NT2/D1 (cell line): ENCODE results near the gene CHST9.

Experiments
- DNase-seq: peaks from one replicate; pipeline ENCODE4 v3.0.0-alpha.2; 2011; ENCODE audit warnings: low read depth, low spot score
- H3K27me3 ChIP-seq: 2 replicates; pipeline ENCODE4 v1.6.0; 2011; ENCODE audit warnings: mild to moderate bottlenecking; ENCODE audit not compliant: insufficient read length, insufficient read depth
- H3K36me3 ChIP-seq: 2 replicates; pipeline ENCODE4 v1.6.1; 2011; ENCODE audit warnings: mild to moderate bottlenecking, low read length, mixed read lengths; ENCODE audit not compliant: insufficient read depth, insufficient read length
- H3K4me1 ChIP-seq: 2 replicates; pipeline ENCODE4 v1.5.1; 2011; ENCODE audit not compliant: insufficient read depth, insufficient read length
- H3K4me3 ChIP-seq: 2 replicates; pipeline ENCODE4 v1.5.1; 2011; ENCODE audit warnings: low read depth; ENCODE audit not compliant: insufficient read length
- H3K9ac ChIP-seq: 2 replicates; pipeline ENCODE4 v1.6.0; 2011; ENCODE audit warnings: low read depth; ENCODE audit not compliant: insufficient read length
- H3K9me3 ChIP-seq: 2 replicates; pipeline ENCODE4 v1.5.1; 2011; ENCODE audit warnings: mild to moderate bottlenecking, low read length; ENCODE audit not compliant: insufficient read depth
- SUZ12 ChIP-seq: IDR thresholded peaks from 2 replicates; pipeline ENCODE4 v1.6.1; 2011; ENCODE audit not compliant: insufficient read length, insufficient read depth; ENCODE audit errors: extremely low read depth
- YY1 ChIP-seq: IDR thresholded peaks from 2 replicates; pipeline ENCODE4 v1.6.1; 2011; ENCODE audit not compliant: insufficient read length, insufficient read depth
- ZNF274 ChIP-seq: IDR thresholded peaks from 2 replicates; pipeline ENCODE4 v1.6.1; 2011; ENCODE audit warnings: mild to moderate bottlenecking, low read depth, low read length

CHST9 gene

GRCh38 chr18:27057519-27058234 lies 127.4 kb downstream of the CHST9 start:
- no peaks in the 10 kb centered on the region for H3K27me3 ChIP-seq
- H3K9ac ChIP-seq, result no peak overlapping the region
- no peaks in the 10 kb centered on the region for H3K4me1 ChIP-seq
- no peak for TF ChIP-seq YY1
- TF ChIP-seq SUZ12, result no peak
- no peak for TF ChIP-seq ZNF274
- DNase-seq, result no peak
- H3K4me3 ChIP-seq, result no peak overlapping the region
- H3K9me3 ChIP-seq, result no peaks in the 10 kb centered on the region
- H3K36me3 ChIP-seq, result no peaks in the 10 kb centered on the region

- Histone ChIP-seq H3K36me3 (no peaks in the 10 kb centered on the region), H3K4me1 (no peaks in the 10 kb centered on the region), H3K9ac (no peak overlapping the region), H3K9me3 (no peaks in the 10 kb centered on the region), H3K27me3 (no peaks in the 10 kb centered on the region), H3K4me3 (no peak overlapping the region)
- TF ChIP-seq SUZ12 (no peak), ZNF274 (no peak), YY1 (no peak)
- no peak for DNase-seq
Observed at GRCh38 chr18:27054926-27055325, 130.2 kb downstream of the CHST9 start.

- Histone ChIP-seq H3K27me3 (no peaks in the 10 kb centered on the region), H3K4me1 (no peaks in the 10 kb centered on the region), H3K36me3 (no peaks in the 10 kb centered on the region), H3K9ac (no peak overlapping the region), H3K4me3 (no peak overlapping the region), H3K9me3 (no peaks in the 10 kb centered on the region)
- DNase-seq, result no peak
- TF ChIP-seq SUZ12 (no peak), YY1 (no peak), ZNF274 (no peak)
Observed at GRCh38 chr18:27049969-27050368, 135.1 kb downstream of the CHST9 start.

GRCh38 chr18:27045342-27045741 lies 139.8 kb downstream of the CHST9 start:
- Histone ChIP-seq H3K4me3 (no peak overlapping the region), H3K9ac (no peak overlapping the region), H3K36me3 (no peaks in the 10 kb centered on the region), H3K4me1 (no peaks in the 10 kb centered on the region), H3K27me3 (no peaks in the 10 kb centered on the region), H3K9me3 (no peaks in the 10 kb centered on the region)
- no peak for TF ChIP-seq SUZ12
- no peak for TF ChIP-seq ZNF274
- no peak for DNase-seq

DNA sequence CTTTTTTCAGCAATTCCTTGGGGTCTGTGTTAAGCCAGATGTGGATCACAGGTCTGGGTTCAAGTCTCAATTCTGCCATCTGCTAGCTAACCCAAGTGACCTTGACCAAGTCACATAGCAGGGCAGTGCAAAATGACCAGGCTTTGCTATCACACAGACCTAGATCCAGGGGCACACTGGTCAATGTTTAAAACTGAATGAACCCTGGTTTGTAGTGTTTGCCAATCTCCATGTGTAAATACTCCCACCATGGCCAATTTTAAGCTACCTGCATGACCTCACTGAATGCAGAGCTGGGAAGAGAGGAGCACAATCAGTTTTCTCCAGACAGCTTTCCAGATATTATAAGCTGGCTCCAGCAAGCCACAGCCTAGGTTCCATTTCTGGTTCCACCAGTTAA lies 142.9 kb downstream of the CHST9 start:
- no peak overlapping the region for H3K4me3 ChIP-seq
- H3K36me3 ChIP-seq, result no peaks in the 10 kb centered on the region
- DNase-seq, result no peak
- H3K9me3 ChIP-seq, result no peaks in the 10 kb centered on the region
- H3K27me3 ChIP-seq, result no peaks in the 10 kb centered on the region
- no peaks in the 10 kb centered on the region for H3K4me1 ChIP-seq
- no peak overlapping the region for H3K9ac ChIP-seq
- TF ChIP-seq YY1 (no peak), SUZ12 (no peak), ZNF274 (no peak)

DNA sequence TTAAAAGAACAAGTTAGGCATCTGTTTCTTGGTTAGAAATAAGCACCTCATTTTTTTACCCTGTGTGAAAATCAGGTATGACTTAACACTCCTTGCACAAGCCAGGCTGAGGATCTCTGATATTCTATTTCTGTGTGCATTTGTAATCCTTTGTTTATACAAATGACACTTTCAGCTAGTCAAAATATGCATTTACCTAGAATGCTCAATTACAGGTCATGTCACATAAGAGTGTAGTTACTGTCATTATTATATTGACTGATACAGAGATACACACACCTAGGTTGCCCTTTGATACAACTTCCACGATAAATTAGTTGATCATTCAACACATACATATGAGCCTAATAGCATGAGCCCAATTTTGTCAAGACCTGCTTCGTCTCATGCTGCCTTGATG lies 144.3 kb downstream of the CHST9 start:
- Histone ChIP-seq H3K4me3 (no peak overlapping the region), H3K4me1 (no peaks in the 10 kb centered on the region), H3K9ac (no peak overlapping the region), H3K9me3 (no peaks in the 10 kb centered on the region), H3K27me3 (no peaks in the 10 kb centered on the region), H3K36me3 (no peaks in the 10 kb centered on the region)
- TF ChIP-seq ZNF274 (no peak), SUZ12 (no peak), YY1 (no peak)
- DNase-seq, result no peak

DNA sequence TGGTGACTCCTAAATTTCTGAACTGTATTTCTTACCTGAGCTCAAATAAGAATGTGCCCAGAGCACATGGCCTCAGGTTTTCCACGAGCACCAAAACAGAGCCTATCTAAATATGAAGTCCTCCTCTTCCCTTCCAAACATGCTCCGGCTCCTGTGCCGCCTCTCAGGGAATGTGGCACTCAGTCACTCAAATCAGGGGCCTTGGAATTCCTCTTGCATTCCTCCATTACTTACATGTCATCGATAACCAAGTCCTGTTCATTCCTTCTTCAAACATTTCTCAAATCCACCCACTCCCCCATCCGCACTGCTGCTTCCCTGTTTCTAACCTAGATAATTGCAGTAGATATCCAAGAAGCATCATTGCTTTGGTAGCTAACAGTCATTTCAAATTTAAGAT lies 151.4 kb downstream of the CHST9 start:
- no peaks in the 10 kb centered on the region for H3K4me1 ChIP-seq
- H3K36me3 ChIP-seq, result no peaks in the 10 kb centered on the region
- DNase-seq, result no peak
- H3K9ac ChIP-seq, result no peak overlapping the region
- H3K9me3 ChIP-seq, result no peaks in the 10 kb centered on the region
- no peak overlapping the region for H3K4me3 ChIP-seq
- TF ChIP-seq ZNF274 (no peak), YY1 (no peak)
- no peaks in the 10 kb centered on the region for H3K27me3 ChIP-seq

DNA sequence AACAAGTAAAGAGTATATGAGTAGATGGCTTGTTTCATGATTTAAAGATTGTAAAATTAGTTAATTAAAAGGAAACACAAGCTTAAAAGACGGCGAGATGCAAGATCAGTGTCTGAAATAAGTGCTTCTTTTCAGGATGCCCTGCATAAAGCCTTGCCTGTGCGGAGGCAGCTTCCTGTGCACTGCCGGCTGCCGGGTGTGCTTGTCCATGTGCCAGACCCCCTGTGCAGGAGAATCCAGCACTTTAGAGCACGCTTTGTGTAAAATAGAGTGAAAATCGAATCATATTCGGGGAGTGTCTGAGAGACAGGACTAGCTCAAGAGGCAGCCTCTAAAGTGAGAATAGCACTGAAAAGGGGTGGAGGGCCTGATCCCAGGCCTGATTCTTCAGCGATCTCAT lies 154.7 kb downstream of the CHST9 start:
- TF ChIP-seq YY1, result no peak
- no peak for TF ChIP-seq ZNF274
- TF ChIP-seq SUZ12, result no peak
- no peak overlapping the region for H3K4me3 ChIP-seq
- no peak overlapping the region for H3K9ac ChIP-seq
- H3K4me1 ChIP-seq, result no peaks in the 10 kb centered on the region
- no peaks in the 10 kb centered on the region for H3K36me3 ChIP-seq
- no peaks in the 10 kb centered on the region for H3K27me3 ChIP-seq
- DNase-seq, result no peak
- H3K9me3 ChIP-seq, result no peaks in the 10 kb centered on the region
